ENCODE measurements around the gene TTLL5.

TTLL5 gene

GRCh38 chr14:75876530-75876929 is 215.5 kb downstream of the TTLL5 start:
- no peak for DNase-seq

DNA sequence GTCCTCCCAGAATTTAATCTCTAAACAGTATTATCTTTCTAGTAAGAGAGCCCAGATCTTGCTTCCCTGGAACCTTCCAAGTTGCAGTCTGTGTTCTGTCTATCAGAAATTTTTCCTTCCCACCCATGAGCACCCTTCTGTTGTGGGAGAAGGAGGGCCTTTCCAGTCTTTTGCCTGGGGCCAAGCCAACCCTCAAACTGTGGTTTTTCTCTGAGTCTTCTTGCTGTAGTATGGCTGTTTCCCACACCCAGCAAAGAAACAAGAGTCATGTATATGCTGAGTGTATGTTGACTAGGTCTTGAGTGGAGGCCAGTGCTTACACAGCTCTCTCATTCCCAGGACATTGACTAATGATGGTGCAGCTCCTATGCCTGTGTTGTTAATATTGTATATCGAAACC is 216.2 kb downstream of the TTLL5 start:
- DNase-seq, result no peak

DNA sequence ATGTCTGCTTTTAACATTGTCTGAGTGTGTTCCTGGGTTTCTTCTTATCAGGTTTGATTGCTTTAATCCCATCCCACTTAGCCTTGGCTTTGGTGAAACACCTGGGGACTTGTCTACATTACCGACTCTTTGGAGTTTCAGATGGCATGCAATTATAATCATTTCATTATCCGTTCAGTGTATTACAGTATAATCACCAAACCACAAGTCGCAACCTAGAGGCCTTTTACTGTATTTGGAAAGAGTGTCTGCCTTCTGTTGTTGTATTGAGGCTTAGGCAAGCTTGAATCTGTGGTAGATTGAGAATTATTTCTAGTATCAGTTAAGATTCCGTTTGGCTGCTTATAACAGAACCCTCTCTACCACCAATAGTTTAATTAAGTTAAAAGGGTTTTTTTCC is 216.8 kb downstream of the TTLL5 start:
- peak; percentile 6 for DNase-seq

DNA sequence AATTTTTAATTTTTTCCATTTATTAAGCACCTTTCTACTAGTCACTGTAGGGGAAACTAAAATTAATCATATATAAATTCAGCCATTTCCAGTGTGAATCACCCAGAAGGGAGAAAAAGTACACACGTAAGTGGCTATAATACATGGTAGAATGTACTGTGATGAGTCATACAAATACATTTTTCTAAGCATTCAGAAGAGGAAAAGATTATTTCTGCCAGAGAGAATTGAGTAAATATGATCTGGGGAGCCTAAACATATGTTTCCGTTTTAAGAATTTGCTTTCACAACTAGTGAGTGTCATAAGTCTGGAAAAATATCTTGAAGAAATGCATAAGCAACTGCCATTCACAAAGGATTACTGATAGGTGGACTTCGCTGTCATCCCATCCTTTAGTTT is 218.0 kb downstream of the TTLL5 start:
- DNase-seq, result no peak

GRCh38 chr14:75880512-75880911 is 219.5 kb downstream of the TTLL5 start:
- no peak for DNase-seq

GRCh38 chr14:75881994-75882393 is 220.9 kb downstream of the TTLL5 start:
- no peak for DNase-seq

- no peak for DNase-seq
These were observed 223.2 kb downstream of the TTLL5 start for GRCh38 chr14:75884198-75884611.

DNA sequence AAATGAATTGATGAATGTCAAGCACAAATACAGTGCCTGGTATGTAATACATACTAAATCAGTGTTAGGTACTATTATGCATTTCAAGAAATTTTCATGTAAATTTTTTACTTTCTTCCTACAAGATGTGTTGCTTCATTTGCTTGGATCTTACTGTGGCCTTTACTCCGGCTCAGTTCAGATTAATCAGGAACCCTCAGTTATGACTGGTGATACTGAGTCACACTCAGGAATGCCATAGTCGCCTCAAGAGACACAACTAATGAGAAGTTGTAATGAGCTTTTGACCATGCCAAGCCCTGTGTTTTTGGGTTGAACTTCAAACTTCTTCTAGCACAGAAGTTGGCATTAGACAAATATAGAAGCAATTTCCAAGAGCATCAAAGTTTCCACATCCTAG is 224.8 kb downstream of the TTLL5 start:
- DNase-seq, result no peak

GRCh38 chr14:75886636-75887348 is 225.7 kb downstream of the TTLL5 start:
- no peak for DNase-seq

DNA sequence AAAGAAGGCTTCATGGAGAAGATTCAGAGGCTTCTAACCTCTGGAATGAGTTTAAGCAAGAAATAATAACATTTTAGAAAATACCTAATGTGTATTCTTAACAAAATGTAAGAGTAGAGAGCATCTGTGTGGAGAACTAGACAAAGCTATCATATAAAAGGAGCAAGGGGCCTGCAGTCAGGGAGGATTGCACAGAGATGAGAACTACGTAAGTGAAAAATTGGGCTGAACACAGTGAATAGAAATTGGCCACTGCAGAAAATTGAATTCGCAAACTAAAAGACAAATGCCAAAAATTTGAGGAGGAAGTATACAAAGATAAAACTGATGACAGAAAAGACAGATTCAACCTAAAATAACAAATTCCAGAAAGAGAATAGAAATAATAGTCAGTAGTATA is 227.9 kb downstream of the TTLL5 start:
- DNase-seq, result no peak

DNA sequence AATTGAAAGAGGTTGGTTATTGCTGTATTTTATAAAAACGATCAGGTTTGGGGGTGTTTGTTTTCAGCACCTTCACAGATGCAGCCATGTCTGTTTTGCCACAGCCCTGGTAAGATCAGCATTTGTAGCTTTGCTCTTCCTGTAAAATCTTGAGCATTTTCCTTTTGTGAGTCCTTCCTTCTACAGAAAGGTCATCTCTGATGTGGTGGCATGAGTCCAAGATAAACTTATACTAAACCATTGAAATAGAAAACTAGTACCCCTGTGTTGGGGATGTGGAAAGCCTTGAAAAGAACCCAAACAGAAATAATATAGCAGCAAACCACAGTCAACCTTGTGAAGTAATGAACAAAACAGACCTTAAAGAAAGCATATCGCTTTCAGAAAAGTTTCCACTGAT is 235.3 kb downstream of the TTLL5 start:
- no peak for DNase-seq

GRCh38 chr14:75904311-75904710 is 243.3 kb downstream of the TTLL5 start:
- DNase-seq, result no peak

- DNase-seq, result peak; percentile 8
These were observed 244.3 kb downstream of the TTLL5 start for GRCh38 chr14:75905147-75905904.

- DNase-seq, result no peak
These were observed 245.2 kb downstream of the TTLL5 start for GRCh38 chr14:75906228-75906627.

GRCh38 chr14:75906680-75907280 is 245.7 kb downstream of the TTLL5 start:
- peak; percentile 46 for DNase-seq

DNA sequence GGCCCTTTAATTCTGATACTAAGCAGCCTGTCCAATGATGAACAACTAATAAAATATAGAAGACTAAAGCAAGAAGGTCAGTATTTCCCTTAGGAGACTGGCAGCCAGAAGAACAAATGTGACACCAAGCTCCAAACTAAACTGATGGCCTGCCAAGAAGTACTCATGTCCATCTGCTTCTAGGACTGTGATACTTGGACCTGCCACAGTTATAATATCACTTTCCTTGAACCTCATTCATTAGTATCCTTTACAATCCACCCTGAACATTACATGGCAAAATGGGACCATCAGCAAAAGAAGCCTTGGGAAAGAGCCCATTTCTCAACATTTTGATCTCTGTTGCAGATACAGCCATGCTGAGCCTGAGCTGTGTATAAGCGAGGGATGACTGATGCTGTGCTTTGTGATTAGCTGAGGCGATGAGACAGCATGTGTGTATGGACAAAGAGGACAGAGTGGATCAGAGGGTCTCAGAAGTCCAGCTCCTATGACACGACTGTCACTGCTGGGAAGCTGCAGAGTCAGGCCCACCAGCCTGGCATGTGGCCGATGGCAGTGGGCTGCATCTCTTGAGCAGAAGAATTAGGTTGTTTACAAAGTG is 246.8 kb downstream of the TTLL5 start:
- no peak for DNase-seq

GRCh38 chr14:75909630-75910029 is 248.6 kb downstream of the TTLL5 start:
- DNase-seq, result no peak

- peak; percentile 18 for DNase-seq
These were observed 249.0 kb downstream of the TTLL5 start for GRCh38 chr14:75910048-75910447.

DNA sequence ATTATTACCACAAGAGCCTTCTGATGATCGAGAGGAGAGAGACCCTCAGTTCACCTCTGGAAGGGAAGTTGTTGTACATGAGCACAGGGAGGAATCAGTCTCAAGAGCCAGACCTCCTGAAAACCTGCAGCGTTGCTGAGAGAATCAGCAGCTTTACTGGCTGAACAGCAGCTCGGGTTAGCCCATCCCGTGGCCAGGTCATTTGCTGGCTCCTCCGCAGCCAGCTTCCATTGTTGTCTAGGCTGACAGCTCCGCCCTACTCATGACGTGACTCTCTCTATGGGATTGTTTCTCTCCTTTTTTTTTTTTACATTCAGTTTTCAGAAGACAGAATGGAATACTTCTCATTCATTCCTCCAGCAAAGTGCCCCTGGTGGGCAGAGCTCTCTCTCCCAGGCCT is 250.8 kb downstream of the TTLL5 start:
- no peak for DNase-seq

GRCh38 chr14:75913183-75913582 is 252.1 kb downstream of the TTLL5 start:
- DNase-seq, result no peak

- no peak for DNase-seq
These were observed 254.0 kb downstream of the TTLL5 start for GRCh38 chr14:75915045-75915444.

DNA sequence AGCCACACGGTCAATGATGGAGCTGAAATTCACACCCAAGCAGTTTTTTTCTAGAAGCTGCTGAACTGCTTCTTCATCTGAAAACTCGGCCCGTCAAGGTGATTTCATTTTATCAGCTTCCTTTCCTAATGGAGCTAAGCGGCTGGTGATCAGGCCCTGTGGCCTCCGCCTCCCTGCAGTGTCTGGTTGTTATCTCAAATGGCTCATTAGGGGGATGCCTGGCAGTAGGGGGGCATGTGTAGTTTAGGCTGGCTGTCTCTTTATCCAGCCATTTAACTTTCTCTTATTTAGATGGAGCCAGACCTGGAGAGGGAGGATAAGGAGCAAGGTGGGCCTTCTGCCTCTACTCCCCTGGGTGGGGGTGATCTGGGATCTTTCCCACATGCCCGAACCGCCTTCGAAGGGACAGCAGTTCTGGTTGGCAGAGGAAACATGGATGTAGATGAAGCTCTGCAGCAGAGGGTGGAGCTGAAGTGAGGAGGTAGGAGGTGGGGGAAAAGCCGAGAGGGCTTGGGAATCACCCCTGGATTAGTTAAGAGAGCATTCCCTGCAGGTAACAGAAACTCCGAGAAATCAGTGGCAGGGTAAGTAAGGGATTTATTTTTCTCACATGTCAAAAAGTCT is 256.4 kb downstream of the TTLL5 start:
- no peak for DNase-seq

GRCh38 chr14:75917946-75918335 is 256.9 kb downstream of the TTLL5 start:
- DNase-seq, result no peak
